Transverse colon (tissue), 4 donors: Measurements from ENCODE around the gene TTLL6. TPM values are rescaled to one million over a fixed set of nuclear protein-coding genes. Genes with fewer than 3 reads are reported as not detected.

Experiments
- DNase-seq: peaks from one replicate; pipeline ENCODE4 v3.0.0-alpha.2; 2019
- H3K27ac ChIP-seq, 4 donors: fragments of 200-600 bp; sonication (generic); 2 replicates each; pipeline ENCODE4 v1.5.1; 2016 to 2018; ENCODE audit warnings: inconsistent platforms in 4 of 4
- H3K27me3 ChIP-seq: fragments of 200-600 bp; sonication (generic); 2 replicates; pipeline ENCODE4 v1.5.1; 2017; ENCODE audit warnings: inconsistent platforms
- H3K36me3 ChIP-seq, 4 donors: fragments of 200-600 bp; sonication (generic); 2 replicates each; pipeline ENCODE4 v1.5.1; 2017 to 2019; ENCODE audit warnings: inconsistent platforms in 4 of 4
- H3K4me1 ChIP-seq, 4 donors: fragments of 200-600 bp; sonication (generic); 2 replicates each; pipeline ENCODE4 v1.5.1; 2017 to 2020; ENCODE audit warnings: inconsistent platforms in 4 of 4
- H3K4me3 ChIP-seq, 4 donors: fragments of 200-600 bp; sonication (generic); 1 replicate in 1 of 4; 2 replicates in 3 of 4; pipeline versions ENCODE4 v1.5.1 to v1.6.1; 2017 to 2019; ENCODE audit warnings: inconsistent platforms in 4 of 4
- H3K9me3 ChIP-seq, 2 donors: fragments of 200-600 bp; sonication (generic); 2 replicates each; pipeline ENCODE4 v1.5.1; 2017 to 2019; ENCODE audit warnings: inconsistent platforms in 2 of 2
- EP300 ChIP-seq: sonication (generic); formaldehyde crosslinking; IDR thresholded peaks from one replicate; pipeline ENCODE4 v1.6.1; 2017; ENCODE audit warnings: antibody characterized with exemption, low read depth
- POLR2A ChIP-seq: fragments of 450-650 bp; IDR thresholded peaks from one replicate; pipeline ENCODE4 v1.6.1; 2016; ENCODE audit warnings: antibody characterized with exemption, mild to moderate bottlenecking, moderate library complexity
- POLR2AphosphoS5 ChIP-seq, 3 donors: sonication (generic); formaldehyde crosslinking; IDR thresholded peaks; one replicate each; pipeline ENCODE4 v1.6.1; 2016; ENCODE audit warnings: antibody characterized with exemption in 3 of 3
- WGBS, 2 donors: methylation state at CpG; one replicate each; pipeline ENCODE4 v1.1.5; 2018; ENCODE audit warnings: low coverage in 1 of 2; 5-methylcytosine and 5-hydroxymethylcytosine counted together
- in situ Hi-C, 4 donors: fragments of 200-750 bp; cut with MboI; loops; one replicate each; pipeline versions ENCODE4 v1.15.0 to v1.15.1; 2017; ENCODE audit warnings: low sequenced_read_pairs in 3 of 4, low pct_ligation_motif_present in 1 of 4, low pct_unique_long_range_greater_than_20kb in 1 of 4
- intact Hi-C: fragments of 100-400 bp; cut with DNase I; formaldehyde crosslinking; loops from one replicate; pipeline ENCODE4 v1.15.1; 2023; ENCODE audit warnings: low total_unique reads
- total RNA-seq, 4 donors: library from RNA; depleted of rRNA; stranded (reverse); fragments of >200 nt; gene quantifications; one replicate each; pipeline ENCODE4 v1.1.0, GENCODE V29; 2016
- TF ChIP-seq, protein P1 (sequence below), 5 experiments: fragments of 200-600 bp in 3 of 5; fragments of 450-650 bp in 2 of 5; sonication (generic) in 3 of 5; IDR thresholded peaks; 1 replicate in 2 of 5; 2 replicates in 3 of 5; pipeline ENCODE4 v1.5.1; 2016 to 2017; ENCODE audit warnings: antibody characterized with exemption in 5 of 5, inconsistent platforms in 3 of 5, mild to moderate bottlenecking in 2 of 5, moderate library complexity in 1 of 5

The TTLL6 gene
- total RNA-seq, 4 donors from 2014 or later, result 4.9 to 24.9 (median 7.3) TPM

DNA sequence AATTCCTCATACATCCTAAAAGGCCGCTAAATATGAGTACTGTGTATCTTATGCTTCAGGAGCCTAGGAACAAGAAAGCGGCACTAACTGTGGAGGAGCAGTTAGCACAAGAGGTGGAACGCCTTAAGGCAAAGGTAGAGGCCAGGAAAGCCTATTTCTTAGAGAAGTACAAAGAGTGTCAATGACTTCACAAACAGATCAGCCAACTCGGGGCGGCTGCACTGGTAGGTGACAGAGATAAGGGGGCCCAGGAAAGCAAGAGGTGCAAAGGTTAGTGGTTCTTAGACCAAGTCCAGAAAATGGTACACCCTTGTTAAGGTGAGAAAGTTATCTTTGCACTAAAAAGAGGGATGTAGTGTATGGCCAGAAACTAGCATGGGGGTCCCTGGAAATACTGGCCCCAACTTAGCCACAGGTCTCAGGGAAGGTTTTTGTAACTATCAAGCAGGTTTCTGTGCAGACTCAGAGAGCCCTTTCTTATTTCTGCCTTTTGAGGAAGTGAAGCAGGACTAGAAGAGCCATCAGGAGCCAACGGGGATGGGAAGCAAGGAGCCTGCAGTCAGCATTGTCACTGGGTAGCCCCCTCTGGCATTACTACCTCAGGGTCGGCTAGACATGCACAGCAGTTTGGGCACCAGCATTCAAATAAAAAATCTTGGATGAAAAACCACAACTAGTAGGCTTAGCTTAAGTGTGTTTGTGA, 37.9 kb upstream of the TTLL6 start:
- Histone ChIP-seq H3K4me3 (no peak overlapping the region), H3K27me3 (no peaks in the 10 kb centered on the region), H3K9me3 (no peaks in the 10 kb centered on the region), H3K36me3 (peaks cover 0 to 85% (median 38%) of the 10 kb centered on the region in 4 donors), H3K27ac (no peak overlapping the region), H3K4me1 (no peaks in the 10 kb centered on the region)
- intact Hi-C loops, result no loop called here
- DNase-seq, result no peak
- WGBS, 2 donors, result 80 to 85% methylated on average over 1 to 7 of the region's 7 CpGs
- in situ Hi-C loops, result no loop called here
- TF ChIP-seq, protein P1, sequence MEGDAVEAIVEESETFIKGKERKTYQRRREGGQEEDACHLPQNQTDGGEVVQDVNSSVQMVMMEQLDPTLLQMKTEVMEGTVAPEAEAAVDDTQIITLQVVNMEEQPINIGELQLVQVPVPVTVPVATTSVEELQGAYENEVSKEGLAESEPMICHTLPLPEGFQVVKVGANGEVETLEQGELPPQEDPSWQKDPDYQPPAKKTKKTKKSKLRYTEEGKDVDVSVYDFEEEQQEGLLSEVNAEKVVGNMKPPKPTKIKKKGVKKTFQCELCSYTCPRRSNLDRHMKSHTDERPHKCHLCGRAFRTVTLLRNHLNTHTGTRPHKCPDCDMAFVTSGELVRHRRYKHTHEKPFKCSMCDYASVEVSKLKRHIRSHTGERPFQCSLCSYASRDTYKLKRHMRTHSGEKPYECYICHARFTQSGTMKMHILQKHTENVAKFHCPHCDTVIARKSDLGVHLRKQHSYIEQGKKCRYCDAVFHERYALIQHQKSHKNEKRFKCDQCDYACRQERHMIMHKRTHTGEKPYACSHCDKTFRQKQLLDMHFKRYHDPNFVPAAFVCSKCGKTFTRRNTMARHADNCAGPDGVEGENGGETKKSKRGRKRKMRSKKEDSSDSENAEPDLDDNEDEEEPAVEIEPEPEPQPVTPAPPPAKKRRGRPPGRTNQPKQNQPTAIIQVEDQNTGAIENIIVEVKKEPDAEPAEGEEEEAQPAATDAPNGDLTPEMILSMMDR (IDR thresholded peaks at IDR 0.05), result no peak
- TF ChIP-seq POLR2A, result no peak
- no peak for TF ChIP-seq EP300
- TF ChIP-seq POLR2AphosphoS5 (IDR thresholded peaks at IDR 0.05), result no peak

DNA sequence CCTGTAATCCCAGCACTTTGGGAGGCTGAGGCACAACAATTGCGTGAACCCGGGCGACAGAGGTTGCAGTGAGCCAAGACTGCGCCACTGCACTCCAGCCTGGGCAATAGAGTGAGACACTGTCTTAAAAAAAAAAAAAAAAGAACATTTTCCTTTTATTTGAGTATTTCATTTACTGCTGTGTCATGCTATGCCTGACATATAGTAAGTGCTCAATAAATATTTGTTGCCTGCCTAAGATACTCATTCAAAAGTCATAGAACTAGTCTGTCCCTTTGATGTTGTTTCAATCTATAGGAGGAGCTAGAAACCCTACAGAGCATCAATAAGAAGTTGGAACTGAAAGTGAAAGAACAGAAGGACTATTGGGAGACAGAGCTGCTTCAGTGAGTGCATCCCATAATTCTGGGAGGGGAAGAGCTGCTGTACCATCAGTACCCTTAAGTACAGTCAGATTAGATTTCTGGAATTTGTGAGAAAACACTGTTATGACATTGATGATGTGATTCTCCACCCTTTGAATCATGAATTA, 33.8 kb upstream of the TTLL6 start:
- intact Hi-C loops (no loop called here), in situ Hi-C loops (no loop called here)
- Histone ChIP-seq H3K27ac (no peak overlapping the region), H3K4me1 (no peaks in the 10 kb centered on the region), H3K9me3 (no peaks in the 10 kb centered on the region), H3K36me3 (peaks cover 0 to 83% (median 43%) of the 10 kb centered on the region in 4 donors), H3K4me3 (no peak overlapping the region), H3K27me3 (no peaks in the 10 kb centered on the region)
- WGBS, 2 donors, result 94 to 100% methylated on average over 4 of the region's 4 CpGs
- no peak for DNase-seq
- no peak for TF ChIP-seq POLR2A
- no peak for TF ChIP-seq EP300
- TF ChIP-seq, protein P1 (IDR thresholded peaks at IDR 0.05), result no peak
- TF ChIP-seq POLR2AphosphoS5 (IDR thresholded peaks at IDR 0.05), result no peak

DNA sequence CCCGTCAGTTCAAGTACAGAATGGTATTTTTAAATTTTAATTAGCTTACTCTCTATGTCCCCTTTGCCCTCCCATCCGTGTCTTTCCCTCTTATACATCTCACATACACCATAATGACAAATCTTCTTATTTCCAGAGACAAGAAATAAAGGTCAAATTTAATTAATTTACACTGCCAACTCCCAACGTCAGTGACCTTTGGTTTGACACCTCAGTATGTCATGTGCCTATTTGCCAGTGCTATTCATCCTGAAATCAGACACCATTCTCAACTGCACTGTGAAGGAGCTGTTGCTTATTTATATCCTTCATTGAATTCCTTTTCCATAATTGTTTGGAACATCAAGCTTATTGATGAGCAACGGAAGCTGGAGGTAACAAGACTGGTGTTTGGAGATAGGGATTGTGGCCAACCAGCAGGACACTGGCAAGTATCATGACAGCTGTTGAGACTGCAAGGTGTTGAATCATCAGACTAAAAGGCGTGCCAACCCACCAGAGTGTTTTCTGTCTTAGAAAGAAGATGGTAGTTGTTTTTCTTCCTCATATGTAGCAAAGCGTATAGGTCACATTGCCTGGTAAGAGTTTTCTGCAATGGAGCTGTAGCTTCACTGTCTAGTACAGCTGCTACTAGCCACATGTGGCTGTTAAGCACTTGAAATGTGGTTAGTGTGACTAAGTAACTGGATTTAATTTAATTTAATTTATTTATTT, 26.3 kb upstream of the TTLL6 start:
- in situ Hi-C loops, result no loop called here
- intact Hi-C loops, result no loop called here
- H3K27ac ChIP-seq, result peak overlapping the region; percentile 73 to 87 (median 84)
- H3K4me3 ChIP-seq, result no peak overlapping the region
- H3K4me1 ChIP-seq, result peaks cover 19 to 53% (median 38%) of the 10 kb centered on the region in 4 donors
- TF ChIP-seq POLR2A (no peak), POLR2AphosphoS5 (IDR thresholded peaks at IDR 0.05) (no peak), EP300 (no peak)
- TF ChIP-seq, protein P1 (IDR thresholded peaks at IDR 0.05), result no peak
- H3K9me3 ChIP-seq, result no peaks in the 10 kb centered on the region
- peaks cover 0 to 42% (median 19%) of the 10 kb centered on the region in 4 donors for H3K36me3 ChIP-seq
- WGBS, 2 donors, result 77 to 81% methylated on average over 4 to 6 of the region's 6 CpGs
- no peak for DNase-seq
- H3K27me3 ChIP-seq, result no peaks in the 10 kb centered on the region

DNA sequence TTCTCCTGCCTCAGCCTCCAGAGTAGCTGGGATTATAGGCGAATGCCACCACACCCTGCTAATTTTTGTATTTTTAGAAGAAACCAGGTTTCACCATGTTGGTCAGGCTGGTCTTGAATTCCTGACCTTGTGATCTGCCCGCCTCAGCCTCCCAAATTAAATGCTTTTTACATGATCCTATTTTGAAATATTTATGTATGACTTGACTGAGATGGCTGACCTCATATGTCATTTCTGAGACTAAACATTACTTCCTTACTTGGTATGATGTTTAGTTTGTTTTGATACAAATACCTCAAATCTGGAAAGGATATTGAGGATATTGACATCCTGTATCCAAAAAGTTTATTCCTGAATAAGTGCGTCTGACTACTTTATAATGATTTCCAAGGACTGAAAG, 25.7 kb upstream of the TTLL6 start:
- peak overlapping the region in 1 of 4 donors; percentile 25 for H3K4me3 ChIP-seq

More for the DNA sequence above, 25.7 kb upstream of the TTLL6 start:
- H3K27ac ChIP-seq, result peak overlapping the region; percentile 73 to 87 (median 84)
- intact Hi-C loops (no loop called here), in situ Hi-C loops (no loop called here)
- H3K4me1 ChIP-seq, result peaks cover 24 to 59% (median 42%) of the 10 kb centered on the region in 4 donors
- H3K27me3 ChIP-seq, result no peaks in the 10 kb centered on the region
- no peaks in the 10 kb centered on the region for H3K9me3 ChIP-seq
- H3K36me3 ChIP-seq, result peaks cover 0 to 37% (median 17%) of the 10 kb centered on the region in 4 donors
- 82 to 84% methylated on average over 3 of the region's 3 CpGs for WGBS, 2 donors
- TF ChIP-seq, protein P1 (IDR thresholded peaks at IDR 0.05), result no peak
- no peak for TF ChIP-seq POLR2A
- no peak for TF ChIP-seq POLR2AphosphoS5 (IDR thresholded peaks at IDR 0.05)
- TF ChIP-seq EP300, result no peak
- DNase-seq, result no peak
